Measurements from ENCODE around the gene ARAP2. TPM values are rescaled to one million over a fixed set of nuclear protein-coding genes. Genes with fewer than 3 reads are reported as not detected.
A peak's percentile ranks its signal among the peaks of the same experiment; 100 is the strongest.

The ARAP2 gene
- total RNA-seq, 3 donors from 2014 or later (not counting 1 experiment from before 2014, with no cell fraction given) = 199 to 295 (median 270) TPM

DNA sequence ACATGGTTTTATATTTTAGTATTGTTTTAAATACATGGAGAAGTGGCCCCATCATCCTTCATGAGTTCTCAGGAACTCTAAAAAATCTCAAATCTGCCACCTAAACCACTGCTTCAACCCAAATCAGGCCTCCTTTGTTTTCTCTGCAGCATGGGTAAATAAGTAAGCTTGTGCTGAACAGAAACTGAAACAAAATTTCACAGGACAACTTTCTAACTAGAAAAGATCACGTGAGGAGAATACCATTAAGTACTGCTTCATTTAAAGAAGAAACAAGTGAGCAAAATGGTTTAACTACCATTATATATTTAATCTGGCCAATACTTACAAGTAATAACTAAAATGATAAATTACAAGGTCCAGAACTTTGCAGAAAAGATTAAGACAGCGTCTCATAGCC, 2.5 kb downstream of the ARAP2 start:
- no peaks in the 10 kb centered on the region for H3K27me3 ChIP-seq (ENCODE audit: control insufficient read depth, insufficient read depth, low read length)
- ATAC-seq = peak; percentile 28 to 53 (median 34)
- no peaks in the 10 kb centered on the region for H3K9me3 ChIP-seq (ENCODE audit: control insufficient read depth, insufficient read depth, low read length)
- Mint-ChIP-seq H3K36me3 (no peaks in the 10 kb centered on the region), H3K4me1 (peaks cover 78 to 80% of the 10 kb centered on the region in 2 donors), H3K4me3 (peak overlapping the region; percentile 99), H3K9me3 (no peaks in the 10 kb centered on the region), H3K27ac (peak overlapping the region; percentile 95 to 99), H3K27me3 (ENCODE audit: low read depth in 2 of 2) (no peaks in the 10 kb centered on the region)
- DNase-seq = peak in 1 of 2 donors; percentile 76
- WGBS (ENCODE audit: insufficient coverage) = 0% methylated on average over 1 of the region's 2 CpGs
- TF ChIP-seq, protein P1, sequence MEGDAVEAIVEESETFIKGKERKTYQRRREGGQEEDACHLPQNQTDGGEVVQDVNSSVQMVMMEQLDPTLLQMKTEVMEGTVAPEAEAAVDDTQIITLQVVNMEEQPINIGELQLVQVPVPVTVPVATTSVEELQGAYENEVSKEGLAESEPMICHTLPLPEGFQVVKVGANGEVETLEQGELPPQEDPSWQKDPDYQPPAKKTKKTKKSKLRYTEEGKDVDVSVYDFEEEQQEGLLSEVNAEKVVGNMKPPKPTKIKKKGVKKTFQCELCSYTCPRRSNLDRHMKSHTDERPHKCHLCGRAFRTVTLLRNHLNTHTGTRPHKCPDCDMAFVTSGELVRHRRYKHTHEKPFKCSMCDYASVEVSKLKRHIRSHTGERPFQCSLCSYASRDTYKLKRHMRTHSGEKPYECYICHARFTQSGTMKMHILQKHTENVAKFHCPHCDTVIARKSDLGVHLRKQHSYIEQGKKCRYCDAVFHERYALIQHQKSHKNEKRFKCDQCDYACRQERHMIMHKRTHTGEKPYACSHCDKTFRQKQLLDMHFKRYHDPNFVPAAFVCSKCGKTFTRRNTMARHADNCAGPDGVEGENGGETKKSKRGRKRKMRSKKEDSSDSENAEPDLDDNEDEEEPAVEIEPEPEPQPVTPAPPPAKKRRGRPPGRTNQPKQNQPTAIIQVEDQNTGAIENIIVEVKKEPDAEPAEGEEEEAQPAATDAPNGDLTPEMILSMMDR (IDR thresholded peaks at IDR 0.05) = no peak
- peaks cover 34% of the 10 kb centered on the region for H3K4me1 ChIP-seq (ENCODE audit: control insufficient read depth, insufficient read depth, low read length)
- peak overlapping the region; percentile 73 for H3K4me3 ChIP-seq (ENCODE audit: low read length)
- intact Hi-C loops (cut with micrococcal nuclease) = loop anchor here (2.0 to 5.0 kb wide), 3 partner anchors 34 to 81 kb away; no protein-coding TSS in a partner anchor
- peak overlapping the region; percentile 96 for H3K27ac ChIP-seq (ENCODE audit: low read length)
- H3K36me3 ChIP-seq (ENCODE audit: control insufficient read depth, insufficient read depth, low read length) = peaks cover 16% of the 10 kb centered on the region

DNA sequence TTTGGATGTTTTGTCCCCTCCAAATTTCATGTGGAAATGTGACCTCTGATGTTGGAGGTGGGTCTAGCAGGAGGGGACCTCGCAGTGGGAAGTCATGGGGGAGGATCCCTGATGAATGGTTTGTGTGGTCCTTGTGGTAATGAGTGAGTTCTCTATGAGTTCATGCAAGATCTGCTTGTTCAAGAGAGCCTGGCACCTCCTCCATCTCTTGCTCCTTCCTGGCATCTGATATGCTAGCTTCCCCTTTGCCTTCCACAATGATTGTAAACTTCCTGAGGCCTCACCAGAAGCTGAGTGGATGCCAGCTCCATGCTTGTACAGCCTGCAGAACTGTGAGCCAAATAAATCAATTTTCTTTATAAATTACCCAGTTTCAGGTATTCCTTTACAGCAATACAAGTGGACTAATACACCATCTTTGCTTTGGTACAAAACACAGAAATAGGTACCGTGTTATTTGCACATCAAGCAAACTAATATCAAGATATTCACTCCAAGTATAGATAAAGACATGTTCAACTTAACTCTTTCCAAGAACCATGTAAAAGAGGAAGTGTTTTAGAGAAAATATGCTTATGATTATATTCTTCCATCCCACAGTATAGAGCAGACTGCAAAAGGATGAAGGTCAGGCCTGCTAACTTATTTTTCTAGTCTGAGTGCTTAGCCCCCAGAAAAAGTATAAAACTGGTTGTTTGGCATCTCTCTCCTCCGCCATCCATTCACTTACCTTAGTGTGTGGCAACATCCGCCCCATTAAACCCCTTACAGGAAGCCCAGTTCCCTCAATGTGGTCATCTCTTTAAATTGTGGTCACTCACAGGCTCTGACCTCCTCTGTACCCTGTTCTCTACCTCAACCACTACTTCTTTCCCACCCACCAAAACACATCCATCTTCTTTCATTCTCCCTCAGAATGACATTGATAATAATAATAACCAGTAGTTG, 6.7 kb downstream of the ARAP2 start:
- H3K36me3 ChIP-seq (ENCODE audit: control insufficient read depth, insufficient read depth, low read length) = peaks cover 20% of the 10 kb centered on the region
- Mint-ChIP-seq H3K9me3 (no peaks in the 10 kb centered on the region), H3K4me3 (peak overlapping the region; percentile 74), H3K27me3 (ENCODE audit: low read depth in 2 of 2) (no peaks in the 10 kb centered on the region), H3K4me1 (peaks cover 92 to 93% of the 10 kb centered on the region in 2 donors), H3K36me3 (no peaks in the 10 kb centered on the region), H3K27ac (peak overlapping the region; percentile 75 to 83)
- no peaks in the 10 kb centered on the region for H3K27me3 ChIP-seq (ENCODE audit: control insufficient read depth, insufficient read depth, low read length)
- no peak overlapping the region for H3K4me3 ChIP-seq (ENCODE audit: low read length)
- peak; percentile 35 to 69 (median 51) for ATAC-seq
- DNase-seq = peak in 1 of 2 donors; percentile 33
- intact Hi-C loops (cut with micrococcal nuclease) = no loop called here
- H3K4me1 ChIP-seq (ENCODE audit: control insufficient read depth, insufficient read depth, low read length) = peaks cover 42% of the 10 kb centered on the region
- peaks cover 3% of the 10 kb centered on the region for H3K9me3 ChIP-seq (ENCODE audit: control insufficient read depth, insufficient read depth, low read length)
- WGBS (ENCODE audit: insufficient coverage) = 20% methylated on average over 3 of the region's 4 CpGs
- TF ChIP-seq, protein P1 (IDR thresholded peaks at IDR 0.05) = no peak
- H3K27ac ChIP-seq (ENCODE audit: low read length) = peak overlapping the region; percentile 17

GRCh38 chr4:36236159-36236558, 8.2 kb downstream of the ARAP2 start:
- Histone ChIP-seq H3K36me3 (ENCODE audit: control insufficient read depth, insufficient read depth, low read length) (peaks cover 20% of the 10 kb centered on the region), H3K4me1 (ENCODE audit: control insufficient read depth, insufficient read depth, low read length) (peaks cover 42% of the 10 kb centered on the region), H3K27ac (ENCODE audit: low read length) (no peak overlapping the region), H3K4me3 (ENCODE audit: low read length) (no peak overlapping the region), H3K9me3 (ENCODE audit: control insufficient read depth, insufficient read depth, low read length) (peaks cover 3% of the 10 kb centered on the region), H3K27me3 (ENCODE audit: control insufficient read depth, insufficient read depth, low read length) (no peaks in the 10 kb centered on the region)
- WGBS (ENCODE audit: insufficient coverage) = 100% methylated on average over 2 of the region's 2 CpGs
- ATAC-seq (no peak), DNase-seq (no peak)
- Mint-ChIP-seq H3K4me1 (peaks cover 92 to 94% of the 10 kb centered on the region in 2 donors), H3K27ac (no peak overlapping the region), H3K36me3 (no peaks in the 10 kb centered on the region), H3K4me3 (no peak overlapping the region), H3K27me3 (ENCODE audit: low read depth in 2 of 2) (no peaks in the 10 kb centered on the region), H3K9me3 (peaks cover 0 to 3% of the 10 kb centered on the region in 2 donors)
- TF ChIP-seq, protein P1 (IDR thresholded peaks at IDR 0.05) = no peak
- intact Hi-C loops (cut with micrococcal nuclease) = no loop called here

All from natural killer cell (primary cell).